HG03565 (cell line): ENCODE measurements around the gene STK25.
"Not testable (repeated sequence)": the region's sequence is repeated elsewhere in the genome, so short reads cannot be mapped to it uniquely, and the experiment has no call there.

Experiments
- ATAC-seq: cut with Tn5 transposase; IDR thresholded peaks from one replicate; pipeline ENCODE4 v1.9.1; 2021; ENCODE audit warnings: mild to moderate bottlenecking, moderate library complexity; ENCODE audit not compliant: unreplicated experiment

The STK25 gene

DNA sequence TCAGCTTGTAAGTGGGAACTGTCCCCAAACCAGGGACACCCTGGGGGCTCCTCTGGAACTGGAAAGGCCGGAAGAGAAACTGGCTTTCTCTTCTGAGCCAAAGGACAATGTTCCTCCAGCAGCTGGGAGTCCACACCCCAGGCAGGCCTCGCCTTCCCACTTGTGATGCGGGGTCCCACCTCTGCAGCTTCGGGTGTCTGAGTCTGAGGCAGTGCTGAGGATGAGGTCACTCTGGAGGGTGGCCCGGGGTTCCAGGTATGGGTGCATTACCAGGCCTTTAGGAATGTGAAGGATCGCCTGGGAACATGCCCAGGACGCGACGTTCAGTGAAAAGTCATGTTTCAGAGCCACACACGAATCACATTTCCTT is 32.0 kb upstream of the STK25 start:
- no peak for ATAC-seq

DNA sequence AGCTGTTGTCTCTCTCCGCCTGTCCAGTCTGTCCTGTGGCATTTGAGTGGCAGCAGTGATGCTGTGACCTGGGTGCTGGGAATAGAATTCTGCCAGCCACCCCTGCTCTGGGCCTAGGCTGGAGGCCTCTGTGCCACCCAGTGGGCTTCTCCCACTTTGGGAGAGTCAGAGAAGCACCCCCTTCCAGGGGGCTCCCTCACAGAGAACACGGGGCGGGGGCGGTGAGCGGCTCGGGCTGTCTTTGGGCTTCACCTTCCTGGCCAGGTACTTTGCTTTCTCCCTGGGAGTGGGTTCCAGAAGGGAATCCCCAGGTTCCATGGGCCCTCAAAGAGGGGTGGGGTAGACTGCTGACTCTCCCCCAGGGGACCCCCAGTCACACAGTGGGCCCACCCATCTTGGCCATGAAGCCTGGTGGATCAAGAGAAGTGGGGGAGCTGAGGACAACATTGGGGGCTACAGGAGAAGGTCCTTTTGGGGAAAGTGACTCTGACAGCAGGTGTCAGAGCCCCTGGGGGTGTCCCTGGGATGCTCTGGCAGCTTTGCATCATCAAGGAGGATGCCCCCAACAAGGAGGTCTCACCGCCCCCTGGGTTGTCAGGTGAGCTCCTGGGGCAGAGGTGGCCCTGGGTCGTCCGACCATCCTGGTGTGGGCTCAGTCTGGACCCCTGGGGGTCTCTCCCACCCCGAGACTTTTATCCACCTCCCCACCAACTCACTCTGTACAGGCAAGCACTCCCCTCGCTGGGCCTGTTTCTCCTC is 31.4 kb upstream of the STK25 start:
- no peak for ATAC-seq

DNA sequence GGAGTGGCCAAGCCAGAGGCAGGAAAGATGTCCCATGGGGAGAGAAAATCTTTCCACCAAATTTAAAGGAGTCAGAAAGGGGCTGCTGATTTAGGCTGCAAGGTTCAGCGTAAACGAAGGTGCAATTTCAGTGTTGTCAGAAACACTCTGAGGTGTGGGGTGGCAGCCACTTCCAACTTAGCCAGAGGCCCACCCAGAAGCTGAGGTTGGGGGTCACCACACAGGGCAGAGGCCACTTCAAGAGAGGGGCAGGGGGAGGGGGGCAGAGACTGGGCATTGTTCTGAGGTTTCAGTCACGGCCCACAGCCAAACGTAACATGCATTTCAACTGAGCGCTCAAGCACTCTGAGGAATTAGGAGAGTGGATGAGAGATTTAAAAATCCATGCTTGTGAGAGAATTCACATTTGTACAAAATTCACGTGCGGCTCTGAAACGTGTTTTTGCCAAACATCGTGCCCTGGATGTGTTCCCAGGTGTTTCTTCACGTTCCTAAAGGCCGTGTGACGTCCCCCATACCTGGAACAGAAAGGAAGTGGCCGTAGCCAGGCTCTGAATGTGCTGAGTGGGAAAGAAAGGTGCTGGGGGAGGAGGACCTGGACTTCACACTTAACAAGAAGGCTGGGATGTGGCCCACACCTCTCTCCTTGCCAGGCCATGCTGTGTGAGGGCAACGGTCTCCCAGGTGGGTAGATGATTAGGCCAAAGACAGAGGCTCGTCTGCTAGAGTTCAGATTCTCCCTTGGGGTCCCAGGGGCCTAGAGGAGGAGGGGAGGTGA is 30.6 kb upstream of the STK25 start:
- no peak for ATAC-seq

DNA sequence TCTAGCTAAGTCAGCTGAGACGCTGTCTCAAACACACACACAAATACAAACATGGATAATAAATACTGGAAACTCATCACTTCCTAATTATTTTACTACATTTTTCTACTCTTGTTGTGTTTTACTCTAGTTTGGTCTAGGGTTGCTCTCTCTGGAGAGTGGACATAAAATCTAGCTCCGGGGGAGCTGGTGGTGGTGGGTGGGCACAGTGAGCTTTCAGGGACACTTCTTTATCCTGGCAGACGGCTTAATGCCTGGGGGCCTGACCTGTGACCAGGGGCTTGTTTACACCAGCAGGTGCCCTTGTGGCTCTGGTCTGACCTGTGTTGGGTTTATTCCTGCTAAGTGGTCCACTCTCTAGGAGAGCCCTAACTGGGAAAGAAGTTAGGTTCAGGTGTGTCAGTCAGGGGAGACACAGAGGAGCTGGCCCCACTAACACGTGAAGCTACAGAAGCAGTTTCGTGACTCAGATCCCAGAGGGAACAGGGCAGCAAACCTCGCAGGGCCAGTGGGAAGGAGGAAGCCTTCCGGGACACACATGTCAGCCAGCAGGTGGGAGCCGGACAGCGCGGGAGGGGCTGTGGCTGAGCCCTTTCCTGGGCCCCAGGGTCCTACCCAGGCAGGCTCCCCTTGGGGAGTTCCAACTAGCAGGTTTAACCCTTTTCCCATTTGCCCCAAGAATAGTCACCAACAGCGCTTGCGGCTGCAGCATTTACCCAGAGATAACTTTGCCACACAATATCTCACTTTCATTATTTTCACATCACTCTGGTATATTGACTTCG is 27.7 kb upstream of the STK25 start:
- no peak for ATAC-seq

DNA sequence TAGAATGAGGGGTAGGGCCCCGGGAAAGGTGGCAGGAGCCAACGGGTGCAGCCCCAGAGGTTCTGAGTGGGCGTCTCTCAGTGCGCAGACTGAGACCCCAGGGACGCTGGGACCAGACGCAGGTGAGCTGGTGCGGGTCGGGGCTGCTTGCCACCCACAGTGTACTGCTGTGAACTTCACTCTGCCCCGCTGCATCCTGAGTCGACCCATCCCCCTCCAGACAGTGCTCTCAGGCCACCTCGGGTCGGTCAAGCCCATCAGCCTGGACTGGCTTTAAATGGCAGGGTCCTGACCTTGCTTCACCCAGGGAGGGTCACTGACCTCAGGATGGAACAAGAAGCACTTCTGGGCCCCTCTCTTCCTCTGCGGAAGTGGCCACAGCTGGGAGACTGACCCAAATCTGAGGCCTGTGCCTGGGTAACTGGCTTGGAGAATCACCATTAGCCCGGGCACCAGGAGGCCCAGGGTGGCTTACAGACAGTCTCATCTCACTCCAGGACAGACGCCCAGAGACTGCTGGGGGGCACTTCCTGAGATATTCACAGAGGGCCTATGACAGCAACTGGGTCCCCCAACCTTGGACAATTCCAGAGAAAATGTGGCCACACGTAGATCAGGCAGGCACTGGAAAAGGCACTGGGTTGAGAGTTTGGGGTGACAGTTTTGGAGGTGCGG is 26.5 kb upstream of the STK25 start:
- ATAC-seq = no peak

DNA sequence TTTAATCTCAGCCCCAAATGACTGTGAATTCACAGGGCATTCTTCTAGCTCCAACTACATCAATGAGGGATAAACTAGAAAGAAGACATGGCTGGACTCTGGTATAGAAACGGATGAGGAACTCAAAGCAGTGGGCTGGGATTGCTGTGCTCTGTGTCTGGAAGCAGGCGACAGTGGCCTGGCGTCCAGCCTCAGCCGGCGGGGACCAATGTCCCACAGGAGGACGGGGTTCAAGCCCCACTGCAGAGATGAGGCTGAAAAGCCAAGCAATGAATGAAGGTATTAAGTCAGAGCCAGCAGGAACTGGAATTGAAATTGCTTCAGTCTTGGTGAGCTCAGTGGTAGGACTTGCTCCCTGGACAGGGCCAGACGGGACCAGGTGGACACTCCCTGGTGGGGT is 25.9 kb upstream of the STK25 start:
- no peak for ATAC-seq

DNA sequence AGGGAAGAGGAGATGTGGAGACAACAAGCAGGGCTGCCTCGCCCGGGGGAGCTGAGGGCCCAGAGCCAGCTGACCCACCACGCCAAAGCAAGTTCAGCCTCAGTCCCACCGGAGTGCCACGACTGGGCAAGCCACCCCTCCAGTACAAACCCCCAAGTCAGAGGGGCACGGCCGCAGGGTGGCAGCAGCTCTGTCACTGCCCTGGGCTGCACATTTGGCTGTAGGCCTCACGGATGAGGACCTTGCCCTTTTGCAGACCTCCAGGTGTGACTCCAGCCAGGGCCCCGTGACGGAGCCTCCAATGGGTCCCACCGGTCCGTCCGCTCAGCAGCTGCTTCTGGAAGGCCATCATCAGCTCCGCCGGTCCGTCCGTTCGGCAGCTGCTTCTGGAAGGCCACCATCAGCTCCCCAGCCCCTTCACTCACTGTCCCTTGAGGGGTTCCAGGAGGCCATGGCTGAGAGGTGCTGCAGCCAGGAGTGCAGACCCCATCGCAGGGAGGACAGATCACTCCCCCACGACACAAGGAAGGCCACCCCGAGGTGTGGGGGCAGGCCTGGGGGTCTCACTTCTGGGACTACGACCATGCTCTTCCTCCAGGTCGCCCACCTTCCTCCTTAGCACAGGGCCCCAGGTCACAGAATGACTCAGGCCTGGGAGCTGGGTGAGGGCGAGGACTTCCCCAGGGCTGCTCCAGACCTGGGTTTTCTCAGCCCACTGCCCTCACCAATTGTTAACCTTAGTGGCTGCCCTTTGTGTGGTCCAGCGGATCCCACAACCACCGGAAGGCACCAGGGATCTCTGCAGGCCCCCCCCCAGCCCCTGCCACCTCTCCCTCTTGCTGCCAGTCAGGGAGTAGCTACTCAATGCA is 24.6 kb upstream of the STK25 start:
- ATAC-seq = no peak

DNA sequence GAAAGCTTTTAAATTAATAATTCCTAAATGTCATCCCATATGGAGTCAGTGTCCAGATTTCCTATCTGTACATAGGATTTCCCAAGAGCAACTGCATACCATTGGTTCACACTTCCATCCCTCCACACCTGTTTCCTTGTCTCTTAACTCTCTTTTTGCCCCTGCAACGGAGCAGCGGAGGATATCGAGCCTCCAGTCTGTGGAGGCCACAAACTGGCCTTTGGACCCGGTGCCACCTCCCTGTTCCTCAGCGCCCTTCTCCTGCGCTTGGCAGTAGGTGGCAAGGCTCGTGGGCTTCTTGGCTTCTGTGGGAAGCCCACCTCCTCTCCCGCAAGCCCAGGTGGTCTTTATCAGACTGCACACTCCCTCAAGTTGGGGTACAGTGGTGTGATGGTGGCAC is 23.8 kb upstream of the STK25 start:
- ATAC-seq = no peak

DNA sequence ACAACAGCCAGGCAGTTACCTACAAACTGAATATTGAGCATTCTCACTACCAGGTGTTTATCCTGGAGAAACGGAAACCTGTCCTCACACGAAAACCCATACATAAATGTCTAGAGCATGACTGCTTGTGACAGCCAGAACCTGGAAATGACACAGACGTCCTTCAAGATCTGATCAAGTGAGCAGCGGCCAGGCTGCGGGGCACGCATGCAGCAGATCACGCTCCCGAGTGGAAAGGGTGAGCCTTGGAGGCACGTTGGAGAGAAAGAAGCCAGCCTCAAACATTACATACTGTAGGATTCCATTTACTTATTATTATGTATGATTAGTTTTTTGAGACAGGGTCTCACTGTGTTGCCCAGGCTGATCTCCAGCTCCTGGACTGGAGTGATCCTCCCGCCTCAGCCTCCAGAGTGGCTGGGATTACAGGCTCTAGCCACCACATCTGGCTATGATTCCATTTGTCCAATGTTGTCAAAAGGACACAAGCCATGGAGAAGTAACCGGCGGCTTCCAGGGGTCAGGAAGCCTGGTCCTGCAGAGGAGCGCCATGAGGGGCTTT is 22.9 kb upstream of the STK25 start:
- ATAC-seq = no peak

DNA sequence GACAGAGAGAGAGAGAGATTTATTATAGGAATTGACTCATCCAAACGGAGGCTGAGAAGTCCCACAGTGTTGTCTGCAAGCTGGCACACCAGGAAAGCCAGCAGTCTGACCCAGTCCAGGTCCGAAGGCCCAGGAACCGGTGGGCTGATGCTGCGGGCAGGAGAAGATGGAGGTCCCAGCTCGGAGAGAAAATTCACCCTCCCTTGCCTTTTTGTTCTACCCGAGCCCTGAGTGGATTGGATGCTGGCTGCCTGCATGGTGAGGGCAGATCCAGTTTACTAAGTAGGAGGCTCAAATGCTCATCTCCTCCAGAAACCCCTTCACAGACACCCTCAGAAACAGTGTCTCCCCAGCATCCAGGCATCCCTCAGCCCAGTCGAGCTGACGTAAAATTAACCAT is 22.2 kb upstream of the STK25 start:
- no peak for ATAC-seq

DNA sequence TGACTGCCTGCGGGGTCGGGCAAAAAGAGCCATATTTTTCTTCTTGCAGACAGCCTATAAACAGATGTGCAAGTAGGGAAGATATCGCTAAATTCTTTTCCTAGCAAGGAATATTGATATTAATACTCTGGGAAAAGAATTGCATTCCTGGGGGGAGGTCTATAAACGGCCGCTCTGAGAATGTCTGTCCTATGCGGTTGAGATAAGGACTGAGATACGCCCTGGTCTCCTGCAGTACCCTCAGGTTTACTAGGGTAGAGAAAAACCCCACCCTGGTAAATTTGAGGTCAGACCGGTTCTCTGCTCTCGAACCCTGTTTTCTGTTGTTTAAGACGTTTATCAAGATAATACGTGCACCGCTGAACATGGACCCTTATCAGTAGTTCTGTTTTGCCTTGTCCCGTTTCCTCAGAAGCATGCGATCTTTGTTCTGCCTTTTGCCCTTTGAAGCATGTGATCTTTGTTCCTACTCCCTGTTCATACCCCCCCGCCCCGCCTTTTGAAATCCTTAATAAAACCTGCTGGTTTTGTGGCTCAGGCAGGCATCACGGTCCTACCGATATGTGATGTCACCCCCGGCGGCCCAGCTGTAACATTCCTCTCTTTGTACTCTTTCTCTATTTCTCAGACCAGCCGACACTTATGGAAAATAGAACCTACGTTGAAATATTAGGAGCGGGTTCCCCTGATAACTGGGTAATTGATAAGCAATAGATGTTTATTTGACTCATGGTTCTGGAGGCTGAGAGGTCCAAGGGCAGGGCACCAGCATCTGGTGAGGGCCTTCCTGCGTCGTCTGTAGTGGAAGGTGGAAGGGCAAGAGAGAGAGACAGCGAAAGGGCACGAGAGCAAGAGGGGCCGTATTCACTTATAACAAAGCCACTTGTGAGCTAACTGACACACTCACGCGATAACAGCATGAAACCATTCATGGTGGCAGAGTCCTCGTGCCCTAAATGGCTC is 17.7 kb upstream of the STK25 start:
- ATAC-seq = not testable (repeated sequence)

DNA sequence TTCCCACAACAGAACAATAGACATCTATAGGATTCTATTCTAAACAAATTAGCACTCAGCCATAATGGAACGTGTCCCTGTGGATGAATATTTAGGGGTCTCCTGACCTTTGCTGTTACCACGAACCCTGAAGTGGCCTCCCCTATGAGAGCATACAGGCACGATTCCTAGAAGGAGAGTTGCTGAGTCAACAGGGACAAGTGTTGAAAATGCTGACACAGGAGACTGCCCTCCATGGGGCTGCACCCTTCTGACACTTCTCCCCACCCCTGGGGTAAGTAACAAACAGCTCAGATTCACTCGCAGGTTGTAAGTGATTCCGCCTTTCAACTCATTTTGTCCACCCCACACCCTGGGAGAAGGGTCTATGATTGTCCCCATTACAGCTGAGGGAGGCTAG is 14.1 kb upstream of the STK25 start:
- no peak for ATAC-seq

DNA sequence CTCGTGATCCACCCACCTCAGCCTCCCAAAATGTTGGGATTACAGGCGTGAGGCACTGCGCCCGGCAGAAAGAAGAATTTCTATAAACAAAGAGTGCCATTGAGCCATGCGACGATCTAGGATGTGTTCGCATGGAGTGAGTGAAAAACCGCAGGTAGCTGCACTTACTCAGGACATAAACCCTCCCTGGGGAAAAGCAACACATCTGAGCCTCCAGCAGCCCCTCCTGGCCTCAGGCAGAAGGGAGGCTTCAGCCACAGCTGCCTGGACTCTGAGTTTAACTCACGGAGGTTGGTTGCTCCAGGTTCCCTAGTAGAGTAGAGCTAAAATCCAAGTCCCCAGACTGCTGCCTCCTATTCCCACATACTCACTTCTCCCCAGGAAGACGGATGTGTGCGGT is 11.3 kb upstream of the STK25 start:
- no peak for ATAC-seq

DNA sequence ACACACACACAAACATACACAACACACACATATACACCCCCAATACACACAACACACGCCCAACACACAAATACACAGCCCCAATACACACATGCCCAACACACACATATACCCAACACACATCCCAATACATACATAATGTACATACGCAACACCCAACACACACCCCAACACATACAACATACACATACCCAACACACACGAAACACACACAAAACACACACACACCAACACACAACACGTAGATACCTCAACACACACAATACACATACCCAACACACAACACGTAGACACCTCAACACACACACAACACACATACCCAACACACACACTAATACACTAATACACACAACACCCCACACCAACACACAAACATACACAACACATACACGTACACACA is 8.9 kb upstream of the STK25 start:
- no peak for ATAC-seq

DNA sequence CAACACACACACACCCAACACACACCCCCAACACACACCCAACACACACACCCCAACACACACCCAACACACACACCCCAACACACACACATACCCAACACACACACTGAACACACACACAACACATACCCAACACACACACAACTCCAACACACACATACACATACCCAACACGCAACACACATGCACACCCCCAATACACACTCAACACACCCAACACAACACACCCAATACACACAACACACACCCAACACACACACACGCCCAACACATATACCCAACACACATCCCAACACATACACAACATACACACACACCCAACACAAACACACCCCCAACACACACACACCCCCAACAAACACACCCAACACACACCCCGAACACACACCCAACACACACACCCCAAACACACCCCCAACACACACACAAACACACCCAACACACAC is 8.2 kb upstream of the STK25 start:
- no peak for ATAC-seq

DNA sequence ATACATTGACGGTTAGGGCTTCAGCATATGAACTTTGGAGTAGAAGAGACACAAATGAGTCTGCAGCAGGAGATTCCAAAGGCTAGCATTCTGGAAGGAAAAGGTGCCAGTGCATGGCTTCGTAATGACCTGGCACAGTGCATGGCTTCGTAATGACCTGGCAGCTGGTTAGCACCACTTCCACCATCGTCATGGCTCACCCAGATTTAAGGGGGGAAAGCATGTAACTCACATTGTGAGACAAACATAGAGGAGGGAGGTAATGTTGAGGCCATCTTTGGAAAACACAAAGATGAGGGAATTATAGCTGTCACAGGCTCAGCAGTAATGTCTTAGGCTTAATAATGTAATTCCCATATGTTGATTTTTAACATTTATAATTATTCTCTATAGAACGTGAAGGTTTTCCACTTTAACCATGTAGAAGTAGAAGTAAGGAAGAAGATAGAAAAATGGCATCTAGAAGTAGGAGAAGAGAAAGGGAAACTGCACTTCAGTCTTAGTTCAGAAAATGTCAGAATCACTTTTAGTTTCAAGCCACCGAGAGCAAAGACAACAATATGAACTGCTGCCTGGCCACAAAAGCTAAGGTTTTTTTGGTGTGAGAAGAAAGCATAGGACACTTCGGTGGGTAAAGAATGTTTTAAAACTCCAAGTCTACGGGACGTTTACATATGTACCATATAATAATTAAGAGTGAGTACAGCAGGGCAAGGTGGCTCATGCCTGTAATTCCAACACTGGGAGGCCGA is 6.8 kb upstream of the STK25 start:
- ATAC-seq = peak; percentile 38

DNA sequence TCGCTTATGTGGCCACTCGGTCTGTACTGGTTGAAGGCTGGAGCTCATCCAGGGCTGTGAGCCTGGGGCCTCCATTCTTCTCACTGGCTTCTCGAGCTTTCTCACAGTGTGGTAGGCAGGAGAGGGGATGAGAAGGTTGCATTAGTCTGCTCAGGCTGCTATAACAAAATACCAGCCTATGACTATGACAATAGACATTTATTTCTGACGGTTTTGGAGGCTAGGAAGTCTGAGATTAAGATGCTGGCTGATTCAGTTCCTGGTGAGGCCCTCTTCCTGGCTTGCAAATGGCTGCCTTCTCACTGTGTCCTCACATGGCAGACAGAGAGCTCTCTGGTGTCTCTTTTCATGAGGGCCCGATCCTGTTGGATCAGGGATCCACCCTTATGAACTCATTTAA is 6.2 kb upstream of the STK25 start:
- ATAC-seq = no peak

DNA sequence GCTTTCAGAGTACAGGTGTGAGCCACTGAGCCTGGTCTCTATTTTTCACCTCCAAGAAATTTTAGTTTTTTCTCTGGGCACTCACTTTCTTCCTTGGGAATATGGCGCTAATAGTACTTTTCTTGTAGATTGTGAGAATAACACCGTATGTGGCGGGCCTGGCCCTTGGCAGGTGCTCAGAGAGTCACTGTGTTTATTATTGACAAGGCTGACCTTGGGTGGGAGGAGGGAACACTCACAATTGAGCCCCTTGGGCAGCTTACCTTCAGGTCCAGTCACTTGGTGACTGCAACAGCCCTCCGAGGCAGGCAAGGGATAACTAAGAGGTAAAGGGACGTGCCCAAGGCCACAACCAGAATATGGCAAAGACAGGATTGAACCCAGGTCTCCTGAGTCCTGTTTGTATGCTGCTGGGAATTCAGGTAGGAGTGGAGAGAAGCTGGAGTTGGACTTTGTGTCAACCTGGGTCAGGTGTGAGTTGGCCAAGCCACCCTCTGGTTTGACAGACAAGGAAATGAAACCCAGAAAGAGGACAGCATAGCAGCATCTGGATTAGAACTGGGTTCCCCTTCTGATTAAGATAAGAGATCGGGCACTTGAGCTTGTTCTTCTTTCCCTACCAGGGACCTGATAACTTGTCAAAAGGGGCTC is 2.8 kb upstream of the STK25 start:
- ATAC-seq = no peak
